Neuronal stem cell (in vitro differentiated cells): Measurements from ENCODE around the gene INTS6.

Experiments used
- DNase-seq: peaks from one replicate; pipeline ENCODE4 v3.0.0-alpha.2; 2013; ENCODE audit warnings: low spot score
- H2AFZ ChIP-seq: one replicate; pipeline ENCODE4 v1.6.1; 2013; ENCODE audit warnings: mild to moderate bottlenecking, low read length, inconsistent platforms
- H2AK5ac ChIP-seq: 2 replicates; pipeline ENCODE4 v1.6.1; 2013; ENCODE audit warnings: low read depth, mild to moderate bottlenecking, inconsistent platforms, low read length, moderate library complexity, mixed read lengths
- H2BK120ac ChIP-seq: 2 replicates; pipeline ENCODE4 v1.6.1; 2013; ENCODE audit warnings: low read depth, mild to moderate bottlenecking, inconsistent platforms, low read length, moderate library complexity, mixed read lengths
- H2BK12ac ChIP-seq: one replicate; pipeline ENCODE4 v1.6.1; 2013; ENCODE audit warnings: low read length, inconsistent platforms
- H2BK15ac ChIP-seq: 2 replicates; pipeline ENCODE4 v1.6.1; 2013; ENCODE audit warnings: mild to moderate bottlenecking, low read length, inconsistent platforms, mixed read lengths
- H2BK5ac ChIP-seq: one replicate; pipeline ENCODE4 v1.6.1; 2013; ENCODE audit warnings: inconsistent platforms, mild to moderate bottlenecking, low read length, moderate library complexity
- H3K14ac ChIP-seq: one replicate; pipeline ENCODE4 v1.6.1; 2013; ENCODE audit warnings: low read length, inconsistent platforms
- H3K18ac ChIP-seq: 2 replicates; pipeline ENCODE4 v1.6.1; 2013; ENCODE audit warnings: low read length, inconsistent platforms
- H3K23ac ChIP-seq: 2 replicates; pipeline ENCODE4 v1.6.1; 2013; ENCODE audit warnings: low read depth, mild to moderate bottlenecking, mixed read lengths, low read length, inconsistent platforms; ENCODE audit not compliant: poor library complexity
- H3K27ac ChIP-seq: replicated peaks from 3 replicates; pipeline ENCODE4 v1.5.1; 2013; ENCODE audit warnings: low read length, inconsistent platforms
- H3K27me3 ChIP-seq, 3 experiments: 2 replicates each; pipeline ENCODE4 v1.6.1; 2013; ENCODE audit warnings: low read length in 3 of 3, mild to moderate bottlenecking in 2 of 3, inconsistent platforms in 1 of 3, low read depth in 1 of 3, mixed read lengths in 1 of 3, moderate library complexity in 1 of 3; ENCODE audit not compliant: control insufficient read depth in 3 of 3, insufficient read depth in 3 of 3
- H3K36me3 ChIP-seq, 2 donors: replicated peaks in 1 of 2; 2 replicates each; pipeline ENCODE4 v1.6.1; 2013; ENCODE audit warnings: low read length in 2 of 2; ENCODE audit not compliant: control insufficient read depth in 2 of 2, insufficient read depth in 2 of 2
- H3K4ac ChIP-seq: 2 replicates; pipeline ENCODE4 v1.6.1; 2013; ENCODE audit warnings: inconsistent platforms, mild to moderate bottlenecking, low read length, moderate library complexity
- H3K4me1 ChIP-seq, 2 donors: 1 replicate in 1 of 2; 2 replicates in 1 of 2; pipeline ENCODE4 v1.6.1; 2013; ENCODE audit warnings: low read length in 2 of 2, low read depth in 1 of 2; ENCODE audit not compliant: control insufficient read depth in 2 of 2, insufficient read depth in 1 of 2
- H3K4me2 ChIP-seq: one replicate; pipeline ENCODE4 v1.6.1; 2013; ENCODE audit warnings: mild to moderate bottlenecking, low read length, inconsistent platforms; ENCODE audit not compliant: insufficient read depth, poor library complexity, severe bottlenecking
- H3K4me3 ChIP-seq, 2 donors: 2 replicates each; pipeline ENCODE4 v1.5.1; 2013; ENCODE audit warnings: low read length in 2 of 2, mild to moderate bottlenecking in 2 of 2, inconsistent platforms in 1 of 2, moderate library complexity in 1 of 2
- H3K79me1 ChIP-seq: one replicate; pipeline ENCODE4 v1.6.1; 2013; ENCODE audit warnings: low read depth, mild to moderate bottlenecking, inconsistent platforms, low read length, moderate library complexity
- H3K9ac ChIP-seq: one replicate; pipeline ENCODE4 v1.6.1; 2013; ENCODE audit warnings: mild to moderate bottlenecking, low read depth, low read length, inconsistent platforms; ENCODE audit not compliant: poor library complexity
- H3K9me3 ChIP-seq, 2 donors: replicated peaks in 1 of 2; 2 replicates each; pipeline versions ENCODE3 to v1.6.1; 2013; ENCODE audit warnings: low read length in 2 of 2, mild to moderate bottlenecking in 2 of 2, inconsistent platforms in 1 of 2, low read depth in 1 of 2, mixed read lengths in 1 of 2, moderate library complexity in 1 of 2; ENCODE audit not compliant: control insufficient read depth in 2 of 2, insufficient read depth in 1 of 2
- H4K8ac ChIP-seq: one replicate; pipeline ENCODE4 v1.6.1; 2013; ENCODE audit warnings: low read depth, mild to moderate bottlenecking, inconsistent platforms, low read length, moderate library complexity
- H4K91ac ChIP-seq: one replicate; pipeline ENCODE4 v1.6.1; 2013; ENCODE audit warnings: low read length, low read depth, mild to moderate bottlenecking, inconsistent platforms; ENCODE audit not compliant: poor library complexity
- WGBS, 2 donors: extraction: QIAGEN DNeasy Blood & Tissue Kit; methylation state at CpG; one replicate each; pipeline ENCODE4 v1.1.7; 2013; ENCODE audit warnings: missing lambda C conversion rate in 2 of 2, mixed read lengths in 1 of 2; ENCODE audit not compliant: insufficient read length in 2 of 2, insufficient replicate concordance in 1 of 2; ENCODE audit errors: extremely low coverage in 2 of 2; 5-methylcytosine and 5-hydroxymethylcytosine counted together

INTS6 gene

DNA sequence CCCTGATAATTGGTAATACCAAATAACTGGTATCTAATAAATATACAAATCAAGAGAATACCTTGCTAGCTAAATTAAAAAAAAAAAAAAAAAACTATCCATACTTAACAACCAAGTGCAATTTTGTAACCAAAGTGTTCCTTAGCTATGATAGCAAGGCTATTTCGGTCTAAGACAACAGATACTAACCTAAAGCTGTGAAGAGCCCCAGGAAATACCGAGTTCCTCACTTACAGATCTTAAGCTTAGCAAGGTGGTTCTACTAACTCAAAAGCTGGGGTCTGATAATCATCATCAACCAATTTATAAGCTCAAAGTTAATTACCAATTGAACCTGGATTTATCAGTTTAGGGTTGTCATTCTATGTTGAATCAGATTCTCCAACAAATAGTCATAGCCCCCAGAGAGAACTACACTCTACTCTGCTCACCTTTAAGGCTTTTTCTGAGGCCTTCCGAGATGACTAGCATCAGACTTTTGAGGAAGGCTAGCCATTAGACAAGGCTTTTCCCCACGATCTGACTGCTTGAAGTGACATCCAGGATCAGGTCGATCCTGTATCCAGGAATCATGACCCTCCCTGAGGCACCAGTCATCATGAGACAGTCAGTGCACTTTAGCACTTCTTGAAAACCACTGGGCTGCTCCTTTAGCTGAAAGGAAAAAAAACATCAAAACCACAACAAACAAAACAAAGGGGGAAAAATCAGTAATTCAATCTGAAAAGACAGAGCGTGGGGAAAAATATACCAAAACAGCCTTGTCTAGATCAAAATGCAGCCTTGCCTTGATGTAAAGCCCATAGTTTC, 31.9 kb downstream of the INTS6 start:
- Histone ChIP-seq H3K14ac (no peak overlapping the region), H2AK5ac (no peak overlapping the region), H3K27me3 (no peaks in the 10 kb centered on the region), H3K4me1 (no peaks in the 10 kb centered on the region), H3K9me3 (peaks cover 0 to 13% of the 10 kb centered on the region in 2 donors), H2BK15ac (no peak overlapping the region), H2AFZ (no peak overlapping the region), H2BK12ac (no peak overlapping the region), H3K36me3 (peaks cover 0 to 57% of the 10 kb centered on the region in 2 donors), H3K4ac (no peak overlapping the region), H3K4me3 (no peak overlapping the region), H3K79me1 (no peaks in the 10 kb centered on the region), H2BK120ac (no peak overlapping the region), H3K4me2 (no peak overlapping the region), H2BK5ac (no peak overlapping the region), H3K27ac (no peak overlapping the region), H4K91ac (no peak overlapping the region), H3K9ac (no peak overlapping the region), H3K18ac (no peak overlapping the region), H3K23ac (no peak overlapping the region), H4K8ac (no peak overlapping the region)
- WGBS, 2 donors, result no CpG with 5 or more reads among the region's 6 CpGs
- DNase-seq, result no peak

DNA sequence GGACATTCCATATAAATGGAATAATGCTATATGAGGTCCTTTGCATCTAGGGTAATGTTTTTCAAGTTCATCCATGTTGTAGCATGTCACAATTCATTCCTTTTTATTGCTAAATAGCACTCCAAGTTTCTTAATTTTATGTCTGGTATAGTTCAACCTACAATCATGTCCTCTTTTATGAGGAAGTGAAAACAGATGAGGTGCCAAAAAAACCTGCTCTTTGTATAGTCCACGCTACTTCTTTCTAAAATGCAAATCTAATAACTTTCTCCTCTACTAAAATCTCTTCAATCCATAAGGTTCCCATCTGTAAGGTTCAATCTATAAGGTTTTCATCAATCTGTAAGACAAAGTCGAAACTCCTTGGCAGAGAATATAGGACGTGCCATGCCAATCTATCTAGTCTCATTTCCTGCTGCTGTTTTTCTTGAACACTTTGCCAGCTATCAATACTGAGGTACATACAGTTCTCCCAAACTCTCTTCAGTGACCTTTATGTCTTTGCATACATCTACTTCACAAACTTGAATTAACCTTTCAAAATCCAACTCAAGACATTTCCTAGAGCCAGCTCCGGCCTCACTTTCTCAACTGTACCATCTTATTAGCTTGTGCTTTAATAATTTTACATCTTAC, 33.7 kb downstream of the INTS6 start:
- H3K18ac ChIP-seq, result no peak overlapping the region
- H2BK120ac ChIP-seq, result no peak overlapping the region
- no peak overlapping the region for H3K4ac ChIP-seq
- no peak overlapping the region for H3K9ac ChIP-seq
- no peak for DNase-seq
- H3K14ac ChIP-seq, result no peak overlapping the region
- H3K4me2 ChIP-seq, result no peak overlapping the region
- H2BK15ac ChIP-seq, result no peak overlapping the region
- no peaks in the 10 kb centered on the region for H3K4me1 ChIP-seq
- no peak overlapping the region for H3K4me3 ChIP-seq
- no peak overlapping the region for H2AFZ ChIP-seq
- 100% methylated on average over 1 of the region's 4 CpGs; no CpG with 5 or more reads in 1 of the 2 donors for WGBS, 2 donors
- H4K91ac ChIP-seq, result no peak overlapping the region
- H3K23ac ChIP-seq, result no peak overlapping the region
- peaks cover 2 to 59% of the 10 kb centered on the region in 2 donors for H3K36me3 ChIP-seq
- H3K27me3 ChIP-seq, result no peaks in the 10 kb centered on the region
- H3K79me1 ChIP-seq, result no peaks in the 10 kb centered on the region
- H4K8ac ChIP-seq, result no peak overlapping the region
- no peak overlapping the region for H3K27ac ChIP-seq
- peaks cover 0 to 20% of the 10 kb centered on the region in 2 donors for H3K9me3 ChIP-seq
- H2BK12ac ChIP-seq, result no peak overlapping the region
- H2BK5ac ChIP-seq, result no peak overlapping the region
- H2AK5ac ChIP-seq, result no peak overlapping the region

DNA sequence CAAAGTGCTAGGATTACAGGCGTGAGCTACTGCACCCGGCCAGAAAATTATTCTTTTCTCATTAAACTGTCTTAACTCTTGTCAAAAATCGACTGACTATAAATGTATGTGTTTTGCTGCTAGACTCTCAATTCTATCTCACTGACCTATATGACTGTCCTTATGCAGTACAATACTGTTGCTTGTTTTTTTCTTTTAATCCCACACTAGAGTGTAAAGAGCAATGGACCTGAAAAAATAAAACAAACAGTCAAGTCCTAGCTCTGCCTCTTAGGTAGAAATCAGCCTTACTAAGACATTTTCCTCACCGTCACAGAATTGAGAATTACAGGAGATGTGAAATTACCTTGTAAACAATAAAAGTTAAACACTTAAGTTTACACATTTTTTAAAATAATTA, 35.1 kb downstream of the INTS6 start:
- Histone ChIP-seq H2BK120ac (no peak overlapping the region), H3K14ac (no peak overlapping the region), H3K27me3 (no peaks in the 10 kb centered on the region), H2AFZ (no peak overlapping the region), H2BK15ac (no peak overlapping the region), H3K79me1 (no peaks in the 10 kb centered on the region), H3K4me3 (no peak overlapping the region), H4K8ac (no peak overlapping the region), H3K4me1 (no peaks in the 10 kb centered on the region), H3K27ac (no peak overlapping the region), H3K36me3 (peaks cover 2 to 59% of the 10 kb centered on the region in 2 donors), H3K9ac (no peak overlapping the region), H3K4ac (no peak overlapping the region), H4K91ac (no peak overlapping the region), H2BK12ac (no peak overlapping the region), H2AK5ac (no peak overlapping the region), H3K18ac (no peak overlapping the region), H2BK5ac (no peak overlapping the region), H3K4me2 (no peak overlapping the region), H3K9me3 (peaks cover 0 to 20% of the 10 kb centered on the region in 2 donors), H3K23ac (no peak overlapping the region)
- DNase-seq, result no peak
- no CpG with 5 or more reads among the region's 4 CpGs for WGBS, 2 donors

DNA sequence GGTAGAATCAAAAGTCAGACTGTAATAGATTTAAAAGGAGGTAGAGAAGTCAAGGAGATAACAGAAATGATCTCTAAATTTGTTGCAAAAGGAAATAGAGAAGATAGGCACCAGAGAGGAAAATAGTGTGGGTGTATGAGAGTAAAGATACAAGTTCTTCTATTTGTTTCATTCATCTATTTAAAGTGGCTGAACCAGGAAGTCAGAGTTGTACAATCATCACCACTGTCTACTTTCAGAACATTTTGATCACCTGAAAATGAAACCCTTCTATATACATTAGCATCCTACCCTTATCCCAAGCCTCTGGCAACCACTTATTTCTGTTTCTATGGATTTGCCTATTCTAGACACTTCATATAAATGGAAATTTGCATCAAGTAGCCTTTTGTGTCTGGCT, 36.7 kb downstream of the INTS6 start:
- Histone ChIP-seq H3K4me2 (no peak overlapping the region), H3K4me1 (no peaks in the 10 kb centered on the region), H3K4ac (no peak overlapping the region), H3K27me3 (no peaks in the 10 kb centered on the region), H3K36me3 (peaks cover 2 to 53% of the 10 kb centered on the region in 2 donors), H2AK5ac (no peak overlapping the region), H4K91ac (no peak overlapping the region), H3K23ac (no peak overlapping the region), H3K4me3 (no peak overlapping the region), H2BK5ac (no peak overlapping the region), H3K9me3 (peaks cover 0 to 20% of the 10 kb centered on the region in 2 donors), H3K9ac (no peak overlapping the region), H2BK15ac (no peak overlapping the region), H3K27ac (no peak overlapping the region), H2BK12ac (no peak overlapping the region), H4K8ac (no peak overlapping the region), H2BK120ac (no peak overlapping the region), H3K79me1 (no peaks in the 10 kb centered on the region), H2AFZ (no peak overlapping the region), H3K18ac (no peak overlapping the region), H3K14ac (no peak overlapping the region)
- DNase-seq, result no peak
